Measurements from ENCODE around the gene DYSF.

DYSF gene

DNA sequence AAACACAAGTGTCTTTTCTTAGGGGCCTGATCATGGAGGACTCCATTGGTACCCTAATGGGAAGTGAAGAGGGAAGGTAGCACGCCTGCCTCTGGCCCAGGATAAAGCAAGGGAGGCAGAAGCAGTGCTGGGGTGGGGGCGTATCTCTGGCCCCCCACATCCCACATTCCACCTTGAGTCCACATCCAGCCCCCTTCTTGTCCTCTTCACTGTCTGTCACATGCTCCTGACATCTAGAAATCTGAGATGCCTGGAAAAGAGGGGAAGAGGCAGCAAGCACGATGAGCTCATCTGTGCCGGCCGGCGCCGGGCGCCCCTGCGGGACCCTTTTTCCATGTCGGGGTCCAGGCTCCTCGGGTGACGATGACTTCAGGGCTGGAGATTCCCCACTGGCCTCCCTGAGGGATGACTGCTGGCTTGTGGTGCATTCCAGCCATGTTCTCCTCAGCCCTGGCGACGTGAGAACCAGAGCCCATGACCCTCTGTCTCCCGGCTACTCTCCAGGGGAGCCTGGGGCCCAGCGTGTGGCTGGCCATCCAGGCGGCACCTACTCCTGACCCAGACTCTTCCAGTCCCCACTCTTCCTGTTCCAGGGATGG lies 277.5 kb downstream of the DYSF start:
- DNase-seq (ENCODE audit: low read depth) = no peak

GRCh38 chr2:71734620-71735019 lies 281.3 kb downstream of the DYSF start:
- no peak for DNase-seq (ENCODE audit: low read depth)

DNA sequence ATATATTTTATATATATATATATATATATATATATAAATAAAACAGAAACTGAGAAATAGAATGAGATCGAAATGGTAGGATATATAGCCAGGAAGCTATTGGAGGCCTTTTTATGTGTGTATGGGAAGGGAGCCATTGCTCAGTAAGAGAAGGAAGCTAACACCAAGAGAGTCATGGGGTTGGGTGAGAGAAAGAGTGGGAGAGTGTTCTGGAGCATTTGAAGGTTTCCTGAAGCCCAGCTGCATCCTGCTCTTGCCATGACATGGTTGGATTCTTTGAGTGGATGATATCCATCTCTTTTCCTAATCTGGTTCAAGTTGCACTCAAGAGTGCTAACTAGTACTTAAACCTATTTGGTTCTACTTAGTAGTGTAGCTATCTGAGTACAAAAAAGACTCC lies 282.3 kb downstream of the DYSF start:
- DNase-seq (ENCODE audit: low read depth) = no peak
